Kidney (tissue), 14 donors: ENCODE measurements around the gene SZT2. TPM values are rescaled to one million over a fixed set of nuclear protein-coding genes. Genes with fewer than 3 reads are reported as not detected.
"Not testable (repeated sequence)": the region's sequence is repeated elsewhere in the genome, so short reads cannot be mapped to it uniquely, and the experiment has no call there.

Experiments used
- DNase-seq, 5 donors: peaks; one replicate each; pipeline ENCODE4 v3.0.0-alpha.2; 2013 to 2020
- FAIRE-seq: peaks from 2 replicates; lab custom pipeline; 2012; peaks lifted over from hg19 to GRCh38; lab: Jason Lieb, UNC
- H3K27ac ChIP-seq, 2 donors: one replicate each; pipeline ENCODE4 v1.7.0; 2013; ENCODE audit warnings: low read depth in 2 of 2, low read length in 2 of 2, inconsistent platforms in 1 of 2
- H3K27me3 ChIP-seq: one replicate; pipeline ENCODE4 v1.7.1; 2013; ENCODE audit warnings: low read length, inconsistent platforms; ENCODE audit not compliant: control insufficient read depth, insufficient read depth
- H3K36me3 ChIP-seq, 3 donors: one replicate each; pipeline versions ENCODE4 v1.7.0 to v1.7.1; 2013; ENCODE audit warnings: low read length in 3 of 3, control low read depth in 1 of 3, inconsistent platforms in 1 of 3; ENCODE audit not compliant: insufficient read depth in 3 of 3, control insufficient read depth in 2 of 3
- H3K4me1 ChIP-seq, 3 donors: one replicate each; pipeline versions ENCODE4 v1.7.0 to v1.7.1; 2013; ENCODE audit warnings: low read length in 3 of 3, inconsistent platforms in 1 of 3, low read depth in 1 of 3; ENCODE audit not compliant: control insufficient read depth in 2 of 3, insufficient read depth in 2 of 3
- H3K4me3 ChIP-seq, 3 donors: one replicate each; pipeline versions ENCODE4 v1.7.0 to v1.8.1; 2013; ENCODE audit warnings: low read length in 3 of 3, control low read depth in 1 of 3, inconsistent platforms in 1 of 3
- H3K9ac ChIP-seq, 3 donors: one replicate each; pipeline versions ENCODE4 v1.7.0 to v1.7.1; 2013; ENCODE audit warnings: low read length in 3 of 3, control low read depth in 1 of 3, inconsistent platforms in 1 of 3
- H3K9me3 ChIP-seq, 3 donors: one replicate each; pipeline versions ENCODE4 v1.7.0 to v1.7.1; 2013; ENCODE audit warnings: low read length in 3 of 3, control low read depth in 1 of 3, inconsistent platforms in 1 of 3; ENCODE audit not compliant: control insufficient read depth in 2 of 3, insufficient read depth in 1 of 3
- CTCF ChIP-seq: IDR thresholded peaks from 3 replicates; pipeline ENCODE4 v1.5.1; 2012; ENCODE audit warnings: mild to moderate bottlenecking, moderate library complexity, borderline replicate concordance; ENCODE audit not compliant: insufficient read depth; ENCODE audit errors: extremely low read depth
- intact Hi-C: fragments of 100-400 bp; cut with DNase I; formaldehyde crosslinking; loops from one replicate; pipeline ENCODE4 v1.11.1; 2022
- polyA plus RNA-seq: library from polyadenylated mRNA; stranded (reverse); fragments of 350-450 nt; fragmentation: Illumina TruSeq; extraction: RNeasy Lipid Tissue Mini Kit (QIAGEN cat#74804); gene quantifications from one replicate; pipeline ENCODE4 v1.2.3, GENCODE V29; 2014; ENCODE audit warnings: low read depth, low replicate concordance; ENCODE audit not compliant: insufficient read depth
- total RNA-seq: library from RNA; stranded (reverse); fragmentation: NEBNext Ultra II Directional; extraction: Animal tissue kit (Norgen Biotek cat#: 25700); gene quantifications from one replicate; pipeline ENCODE4 v1.2.1, GENCODE V29; 2021
- donor health status: control.
- donor health status: control.
- donor health status: control.
- donor health status: control.
- donor health status: control.
- donor health status: DM: yes; HTN: yes; CAD: no.
- donor health status: Normal renal cell carcinoma (clear cell type).

Gene SZT2
- total and polyA plus RNA-seq, 2 donors from 2014 or later = 10.4 to 66.8 TPM

- H3K27ac ChIP-seq = no peak overlapping the region
- H3K9me3 ChIP-seq = no peaks in the 10 kb centered on the region
- TF ChIP-seq CTCF = no peak
- intact Hi-C loops = no loop called here
- DNase-seq (no peak), FAIRE-seq (no peak)
- H3K27me3 ChIP-seq = no peaks in the 10 kb centered on the region
- H3K4me1 ChIP-seq = peaks cover 0 to 3% (median 0%) of the 10 kb centered on the region in 3 donors
- no peak overlapping the region for H3K4me3 ChIP-seq
- H3K36me3 ChIP-seq = no peaks in the 10 kb centered on the region
- H3K9ac ChIP-seq = no peak overlapping the region
These were observed 83.8 kb downstream of the SZT2 start for GRCh38 chr1:43473463-43473862.

GRCh38 chr1:43475611-43476401, 86.1 kb downstream of the SZT2 start:
- FAIRE-seq, H3K9ac ChIP-seq: not testable (repeated sequence)

GRCh38 chr1:43477716-43478115, 88.0 kb downstream of the SZT2 start:
- Histone ChIP-seq H3K27ac (no peak overlapping the region), H3K9ac (no peak overlapping the region), H3K9me3 (no peaks in the 10 kb centered on the region), H3K27me3 (no peaks in the 10 kb centered on the region), H3K4me1 (peaks cover 0 to 3% (median 0%) of the 10 kb centered on the region in 3 donors), H3K36me3 (no peaks in the 10 kb centered on the region), H3K4me3 (no peak overlapping the region)
- no peak for TF ChIP-seq CTCF
- DNase-seq (no peak), FAIRE-seq (no peak)
- intact Hi-C loops = no loop called here

More at GRCh38 chr1:43475611-43476401, 86.1 kb downstream of the SZT2 start:
- H3K4me1 ChIP-seq, DNase-seq, H3K27ac ChIP-seq, H3K36me3 ChIP-seq, H3K9me3 ChIP-seq, intact Hi-C loops, H3K27me3 ChIP-seq, H3K4me3 ChIP-seq: not testable (repeated sequence)

- no peak overlapping the region for H3K9ac ChIP-seq
- no peak for FAIRE-seq
- no peaks in the 10 kb centered on the region for H3K36me3 ChIP-seq
- no peak overlapping the region for H3K4me3 ChIP-seq
- intact Hi-C loops = no loop called here
- no peaks in the 10 kb centered on the region for H3K27me3 ChIP-seq
- no peak overlapping the region for H3K27ac ChIP-seq
- TF ChIP-seq CTCF = no peak
- no peak for DNase-seq
- H3K9me3 ChIP-seq = no peaks in the 10 kb centered on the region
- no peaks in the 10 kb centered on the region for H3K4me1 ChIP-seq
These were observed 89.7 kb downstream of the SZT2 start for GRCh38 chr1:43479414-43479813.
